Heart left ventricle (tissue), 16 donors: ENCODE data around the gene ANKRD9. TPM values are rescaled to one million over a fixed set of nuclear protein-coding genes. Genes with fewer than 3 reads are reported as not detected.

Source experiments
- ATAC-seq, 4 donors: fragments of 200-7000 bp; cut with Tn5 transposase; one replicate each; pipeline ENCODE4 v1.9.1; 2020 to 2022; ENCODE audit warnings: moderate library complexity in 4 of 4, mild to moderate bottlenecking in 3 of 4, moderate number of reproducible peaks in 1 of 4
- DNase-seq, 5 donors: peaks; one replicate each; pipeline ENCODE4 v3.0.0-alpha.2; 2020
- H3K27ac ChIP-seq, 12 donors: fragments of 200-600 bp; sonication (generic) in 4 of 12; one replicate each; pipeline versions ENCODE4 v1.5.0 to v1.8.0; 2016 to 2022; ENCODE audit warnings: mild to moderate bottlenecking in 2 of 12
- H3K27me3 ChIP-seq, 9 donors: fragments of 200-600 bp; sonication (generic) in 2 of 9; one replicate each; pipeline versions ENCODE4 v1.5.1 to v1.8.0; 2016 to 2022; ENCODE audit warnings: mild to moderate bottlenecking in 3 of 9
- H3K36me3 ChIP-seq, 9 donors: fragments of 200-600 bp; sonication (generic) in 2 of 9; one replicate each; pipeline versions ENCODE4 v1.5.0 to v1.8.0; 2018 to 2022; ENCODE audit warnings: mild to moderate bottlenecking in 2 of 9
- H3K4me1 ChIP-seq, 12 donors: fragments of 200-600 bp; sonication (generic) in 4 of 12; one replicate each; pipeline versions ENCODE4 v1.5.0 to v1.8.0; 2016 to 2022; ENCODE audit warnings: mild to moderate bottlenecking in 3 of 12
- H3K4me3 ChIP-seq, 12 donors: fragments of 200-600 bp; sonication (generic) in 4 of 12; one replicate each; pipeline versions ENCODE4 v1.5.0 to v1.8.0; 2017 to 2022; ENCODE audit warnings: mild to moderate bottlenecking in 9 of 12, moderate library complexity in 4 of 12
- H3K9me3 ChIP-seq, 12 donors: fragments of 200-600 bp; sonication (generic) in 4 of 12; one replicate each; pipeline versions ENCODE4 v1.5.0 to v1.8.0; 2016 to 2022; ENCODE audit warnings: mild to moderate bottlenecking in 1 of 12
- CTCF ChIP-seq, 12 donors: fragments of 200-600 bp; sonication (generic) in 4 of 12; IDR thresholded peaks; one replicate each; pipeline versions ENCODE4 v1.5.0 to v1.8.0; 2018 to 2022; ENCODE audit warnings: antibody characterized with exemption in 12 of 12, mild to moderate bottlenecking in 5 of 12
- POLR2A ChIP-seq, 2 donors: fragments of 450-650 bp; IDR thresholded peaks; one replicate each; pipeline ENCODE4 v1.6.1; 2017; ENCODE audit warnings: antibody characterized with exemption in 2 of 2, mild to moderate bottlenecking in 2 of 2, moderate library complexity in 2 of 2
- WGBS, 4 donors: extraction: QIAGEN DNeasy Blood & Tissue Kit in 2 of 4; methylation state at CpG; one replicate each; pipeline versions ENCODE4 v1.1.5 to v1.1.7; 2013 to 2018; 5-methylcytosine and 5-hydroxymethylcytosine counted together
- intact Hi-C, 10 donors: fragments of 100-400 bp; cut with DNase I; formaldehyde crosslinking; loops; one replicate each; pipeline versions ENCODE4 v1.11.1 to v1.14.2; 2022
- polyA plus RNA-seq, 2 donors: library from polyadenylated mRNA; stranded (reverse); fragments of 200-250 nt; gene quantifications; one replicate each; pipeline ENCODE4 v1.2.3, GENCODE V29; 2013
- total RNA-seq, 9 donors: library from RNA; depleted of rRNA in 2 of 9; stranded (reverse); fragments of >200 nt in 2 of 9; fragmentation: NEBNext Ultra II Directional in 3 of 9; extraction: Animal tissue kit (Norgen Biotek cat#: 25700) in 3 of 9; gene quantifications; one replicate each; pipeline versions ENCODE4 v1.1.0 to v1.2.4, GENCODE V29; 2016 to 2023
- donor health status: ischemic (EF 13 %, LVEDD 7.1; RV severe dilation, severe dysfunction).
- donor health status: healthy with polysubstance abuse.
- donor health status: DM: no; HTN: yes; CAD: no.
- donor health status: DM: no; HTN: no; CAD: no.
- donor health status: ischemic (EF 25% LVEDD 6.9; RV normal size, moderate dysfunction).
- donor health status: ischemic (EF 25% LVEDD 5.7; RV mildly dilated, moderate dysfunction).
- donor health status: healthy.
- donor health status: DM: yes; HTN: yes; CAD: no.
- donor health status: ischemic (EF 35%, LVEDD 5.7; RV mildly dilated, moderate dysfunction).
- donor health status: nonischemic (EF 11% LVEDD 7.7; RV severe dilation, severe dysfunction).
- donor health status: DM: yes; HTN: yes; CAD: no.
- donor health status: PGD.
- donor health status: ischemic (EF 29% LVEDD 5.4; RV normal size, mild dysfunction).
- donor health status: nonischemic (EF 23%, LVEDD 6.1; RV moderate dilation, normal function).

Gene ANKRD9
- total and polyA plus RNA-seq, 11 donors: 42.2 to 271 (median 126) TPM

- no peak overlapping the region for H3K27ac ChIP-seq
- H3K4me1 ChIP-seq: no peaks in the 10 kb centered on the region
- H3K4me3 ChIP-seq: no peak overlapping the region
- H3K27me3 ChIP-seq: no peaks in the 10 kb centered on the region
- DNase-seq (no peak), ATAC-seq (no peak)
- WGBS, 4 donors: 80 to 84% (median 82%) methylated on average over 3 of the region's 3 CpGs
- H3K36me3 ChIP-seq: no peaks in the 10 kb centered on the region
- intact Hi-C loops: no loop called here
- no peaks in the 10 kb centered on the region for H3K9me3 ChIP-seq
- no peak for TF ChIP-seq CTCF (IDR thresholded peaks at IDR 0.05)
- no peak for TF ChIP-seq POLR2A (IDR thresholded peaks at IDR 0.05)
These were observed 22.7 kb upstream of the ANKRD9 start for GRCh38 chr14:102532204-102532658.

- TF ChIP-seq POLR2A (IDR thresholded peaks at IDR 0.05) (no peak), CTCF (IDR thresholded peaks at IDR 0.05) (no peak)
- Histone ChIP-seq H3K27ac (no peak overlapping the region), H3K27me3 (no peaks in the 10 kb centered on the region), H3K4me3 (no peak overlapping the region), H3K9me3 (no peaks in the 10 kb centered on the region), H3K36me3 (no peaks in the 10 kb centered on the region), H3K4me1 (peaks cover 0 to under 1% (median 0%) of the 10 kb centered on the region in 12 donors)
- no peak for ATAC-seq
- 75 to 80% (median 78%) methylated on average over 13 of the region's 13 CpGs for WGBS, 4 donors
- intact Hi-C loops: no loop called here
- DNase-seq: peak in 1 of 5 donors; percentile 11
These were observed 21.4 kb upstream of the ANKRD9 start for GRCh38 chr14:102530828-102531478.

GRCh38 chr14:102528431-102529170 lies 19.0 kb upstream of the ANKRD9 start:
- Histone ChIP-seq H3K27ac (no peak overlapping the region), H3K9me3 (no peaks in the 10 kb centered on the region), H3K4me1 (peaks cover 0 to 21% (median 8%) of the 10 kb centered on the region in 12 donors), H3K27me3 (no peaks in the 10 kb centered on the region), H3K4me3 (no peak overlapping the region), H3K36me3 (no peaks in the 10 kb centered on the region)
- 79 to 84% (median 81%) methylated on average over 11 of the region's 11 CpGs for WGBS, 4 donors
- intact Hi-C loops: loop anchor here in 9 of 10 donors (5.0 to 10.0 kb wide), 8 partner anchors 59 to 386 kb away; partner anchors contain the start of gene RCOR1 (in 3 of the 9)
- DNase-seq (peak in 1 of 5 donors; percentile 15), ATAC-seq (no peak)
- TF ChIP-seq CTCF (IDR thresholded peaks at IDR 0.05) (no peak), POLR2A (IDR thresholded peaks at IDR 0.05) (no peak)

- ATAC-seq (no peak), DNase-seq (peak in 1 of 5 donors; percentile 29)
- Histone ChIP-seq H3K36me3 (no peaks in the 10 kb centered on the region), H3K27me3 (no peaks in the 10 kb centered on the region), H3K4me3 (peak overlapping the region in 1 of 12 donors; percentile 64), H3K9me3 (no peaks in the 10 kb centered on the region), H3K27ac (peak overlapping the region in 2 of 12 donors; percentile 82 to 86), H3K4me1 (peaks cover 0 to 28% (median 8%) of the 10 kb centered on the region in 12 donors)
- WGBS, 4 donors: 83 to 91% (median 90%) methylated on average over 12 of the region's 12 CpGs
- no peak for TF ChIP-seq CTCF (IDR thresholded peaks at IDR 0.05)
- TF ChIP-seq POLR2A (IDR thresholded peaks at IDR 0.05): no peak
- intact Hi-C loops: loop anchor here (2.0 to 10.0 kb wide), 11 partner anchors 61 to 389 kb away; partner anchors contain the start of gene RCOR1 (in 4 of the 10)
These were observed 16.4 kb upstream of the ANKRD9 start for GRCh38 chr14:102525929-102526497.
